Activated CD4-positive, alpha-beta T cell treated with anti-CD3 and anti-CD28 coated beads for 48 hours (primary cell): ENCODE results near the gene KDELR3.
A peak's percentile ranks its signal among the peaks of the same experiment; 100 is the strongest.

Experiments used
- DNase-seq: peaks from one replicate; pipeline ENCODE4 v3.0.0-alpha.2; 2020

KDELR3 gene

DNA sequence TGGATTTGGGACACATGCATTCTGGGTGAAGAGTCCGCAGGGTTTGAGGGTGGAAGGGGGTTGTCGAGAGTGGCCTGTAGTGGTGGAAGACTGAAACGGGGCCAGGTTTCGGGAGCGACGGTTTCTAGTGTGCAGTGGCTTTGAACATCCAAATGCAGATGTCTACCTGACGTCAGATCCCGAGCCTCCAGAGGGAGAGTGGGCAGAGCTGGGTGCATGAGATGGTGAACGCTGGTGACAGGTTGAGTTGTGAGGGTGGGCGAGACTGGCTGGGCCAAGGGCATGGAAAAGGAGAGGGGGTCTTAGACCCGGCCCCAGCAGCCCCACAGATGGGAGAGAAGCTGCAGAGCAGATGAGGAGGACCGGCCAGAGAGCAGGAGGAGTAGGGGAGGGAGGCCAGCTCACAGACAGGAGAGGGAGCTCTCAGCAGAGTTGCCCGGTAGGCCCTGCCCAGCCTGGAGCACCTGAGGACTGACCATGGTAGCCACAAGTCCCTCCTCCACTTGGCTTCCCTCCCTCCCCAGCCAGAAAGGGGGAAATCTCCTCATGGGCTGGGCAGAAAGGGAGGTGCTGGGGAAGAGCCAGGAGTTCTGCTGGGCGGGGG lies 27.0 kb upstream of the KDELR3 start:
- no peak for DNase-seq

DNA sequence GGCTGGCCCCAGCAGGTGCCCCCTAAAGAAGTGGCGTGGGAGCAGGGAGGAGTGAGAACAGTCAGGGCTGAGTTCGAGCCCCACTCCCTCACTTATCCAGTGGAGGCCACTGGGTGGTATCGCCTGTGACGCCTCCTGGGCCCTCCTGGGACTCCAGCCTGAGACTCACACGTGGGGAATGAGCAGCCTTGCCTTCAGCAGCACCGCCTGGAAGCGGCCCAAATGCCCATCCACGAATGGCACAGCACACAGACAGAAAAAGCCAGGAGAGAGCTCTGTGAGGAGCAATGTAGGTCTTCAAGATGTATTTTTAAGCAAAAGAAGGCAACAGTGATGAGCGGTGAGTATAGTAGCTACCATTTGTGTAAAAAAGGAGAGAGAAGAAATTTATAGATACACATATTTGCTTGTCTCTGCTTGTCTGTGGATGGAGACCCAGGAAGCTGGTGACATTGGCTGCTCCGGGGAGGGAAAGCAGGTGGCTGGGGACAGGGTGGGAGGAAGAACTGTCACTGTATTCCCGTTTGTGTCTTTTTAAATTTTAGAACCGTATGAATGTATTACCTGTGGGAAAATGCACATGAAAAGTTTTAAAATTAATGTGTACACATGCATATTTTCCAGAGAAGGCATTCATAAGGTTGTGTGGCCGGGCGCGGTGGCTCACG lies 26.1 kb upstream of the KDELR3 start:
- no peak for DNase-seq

DNA sequence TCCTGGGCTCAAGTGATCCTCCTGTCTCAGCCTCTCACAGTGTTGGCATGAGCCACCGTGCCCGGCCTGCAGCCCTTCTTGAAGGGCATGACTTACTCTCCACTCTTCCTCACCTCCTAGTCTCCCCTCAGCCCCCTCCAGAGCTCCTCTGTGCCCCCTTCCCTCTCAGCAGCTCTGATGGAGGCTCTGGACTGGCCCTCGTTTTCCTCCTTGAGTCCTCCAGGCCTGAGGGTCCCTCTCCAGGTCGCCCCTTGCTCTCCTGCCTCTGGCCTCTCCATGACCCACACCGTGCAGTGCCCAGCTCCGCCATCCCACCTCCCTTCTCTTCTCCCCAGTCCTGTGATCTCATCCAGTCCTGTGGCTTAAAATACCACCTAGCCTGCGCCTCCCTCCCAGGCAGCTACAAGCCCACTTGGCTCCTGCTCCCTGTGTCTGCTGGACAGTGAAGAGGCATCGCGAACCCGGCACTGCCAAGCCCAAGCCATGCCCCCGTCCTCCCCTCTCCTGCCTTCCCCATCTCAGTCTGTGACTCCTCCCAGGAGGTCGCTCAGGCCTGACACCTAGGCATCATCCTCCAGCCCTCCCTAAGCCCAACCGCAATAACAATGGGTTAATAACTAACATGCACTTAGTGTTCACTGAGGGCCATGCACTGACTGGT lies 24.8 kb upstream of the KDELR3 start:
- no peak for DNase-seq

DNA sequence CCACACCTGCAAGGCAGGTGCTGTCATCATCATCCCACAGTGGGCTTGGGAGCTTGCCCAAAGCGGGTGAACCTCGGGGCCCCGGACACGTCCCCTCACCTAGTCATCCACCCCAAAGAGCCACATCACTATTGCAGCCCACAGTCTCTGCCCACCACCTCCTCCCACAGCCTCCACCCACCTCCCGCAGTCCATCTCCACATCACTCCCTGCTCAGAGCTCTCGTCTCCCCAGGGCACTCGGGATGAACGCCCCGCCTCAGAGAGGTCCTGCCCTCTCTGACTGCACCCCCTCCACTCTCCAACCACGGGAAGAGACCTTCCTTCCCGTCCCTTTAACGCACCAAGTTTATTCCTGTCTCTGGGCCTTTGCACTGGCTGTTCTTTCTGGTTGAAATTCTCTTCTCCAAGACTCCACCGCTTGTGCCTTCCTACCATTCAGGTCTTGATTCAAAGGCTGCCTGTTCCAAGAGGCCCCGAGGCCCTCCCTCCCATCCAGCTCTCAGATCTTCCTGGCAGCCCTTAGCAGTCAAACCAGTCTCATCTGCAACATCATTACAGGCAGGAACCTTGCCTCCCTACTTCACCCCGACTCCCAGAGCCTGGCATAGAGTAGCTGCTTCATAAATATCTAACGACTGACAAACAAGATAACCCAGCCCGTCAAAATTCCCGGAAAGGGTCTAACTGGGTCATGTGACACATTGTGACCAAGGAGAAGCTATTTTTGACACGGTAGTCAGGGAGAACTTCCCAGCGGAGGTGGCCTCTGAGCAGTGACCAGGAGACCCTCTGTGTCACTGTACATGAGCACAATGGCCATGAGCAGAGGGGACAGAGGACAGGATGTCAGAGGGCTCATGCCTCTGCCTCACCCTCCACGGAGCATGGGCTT lies 24.0 kb upstream of the KDELR3 start:
- no peak for DNase-seq

DNA sequence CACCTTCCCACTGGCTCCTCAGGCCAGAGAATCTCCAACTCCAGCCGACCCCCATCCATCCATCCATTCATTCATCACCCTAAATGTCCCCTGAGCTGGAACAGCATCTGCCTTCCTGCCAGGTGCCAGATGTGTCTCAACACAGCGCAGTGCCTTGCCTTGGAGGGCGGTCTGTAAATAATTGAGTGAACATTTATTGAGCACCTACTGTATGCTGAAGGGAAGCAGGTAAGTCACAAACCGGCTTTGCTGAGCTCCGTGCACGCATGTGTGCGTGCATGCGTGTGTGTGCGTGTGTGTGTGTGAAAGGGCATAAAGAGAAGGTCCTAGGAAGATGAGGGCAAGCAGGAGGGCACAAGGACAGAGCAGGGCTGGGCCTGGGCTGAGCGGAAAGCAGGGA lies 23.1 kb upstream of the KDELR3 start:
- DNase-seq: no peak

DNA sequence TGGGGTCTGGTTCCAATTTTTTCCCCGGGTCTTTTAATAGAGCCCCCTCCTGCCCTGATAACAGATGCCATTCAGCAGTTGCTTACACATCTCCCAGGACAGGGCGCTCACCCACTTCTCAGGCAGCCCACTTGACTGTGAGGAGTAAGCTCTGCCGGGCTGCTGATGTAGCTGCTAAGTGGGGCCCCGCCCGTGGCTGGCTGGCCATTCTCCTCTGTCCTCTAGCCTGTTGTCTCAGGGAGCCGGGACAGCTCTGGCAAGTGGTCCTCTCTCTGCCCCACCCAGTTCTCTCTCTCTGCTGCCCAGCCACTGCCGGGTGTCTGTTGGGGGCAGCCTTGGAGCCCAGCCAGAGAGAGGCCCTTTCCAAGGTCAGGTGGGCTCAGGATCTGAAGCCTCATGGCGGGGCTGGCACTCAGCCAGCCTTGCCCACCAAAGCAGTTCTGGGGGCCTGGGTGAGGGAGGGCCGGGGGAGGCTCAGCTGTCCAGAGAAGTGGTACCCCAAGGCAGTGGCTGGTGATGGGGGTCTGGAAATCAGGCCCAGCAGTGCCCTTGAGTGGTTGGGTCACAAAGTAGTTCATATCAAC lies 21.8 kb upstream of the KDELR3 start:
- DNase-seq: no peak

DNA sequence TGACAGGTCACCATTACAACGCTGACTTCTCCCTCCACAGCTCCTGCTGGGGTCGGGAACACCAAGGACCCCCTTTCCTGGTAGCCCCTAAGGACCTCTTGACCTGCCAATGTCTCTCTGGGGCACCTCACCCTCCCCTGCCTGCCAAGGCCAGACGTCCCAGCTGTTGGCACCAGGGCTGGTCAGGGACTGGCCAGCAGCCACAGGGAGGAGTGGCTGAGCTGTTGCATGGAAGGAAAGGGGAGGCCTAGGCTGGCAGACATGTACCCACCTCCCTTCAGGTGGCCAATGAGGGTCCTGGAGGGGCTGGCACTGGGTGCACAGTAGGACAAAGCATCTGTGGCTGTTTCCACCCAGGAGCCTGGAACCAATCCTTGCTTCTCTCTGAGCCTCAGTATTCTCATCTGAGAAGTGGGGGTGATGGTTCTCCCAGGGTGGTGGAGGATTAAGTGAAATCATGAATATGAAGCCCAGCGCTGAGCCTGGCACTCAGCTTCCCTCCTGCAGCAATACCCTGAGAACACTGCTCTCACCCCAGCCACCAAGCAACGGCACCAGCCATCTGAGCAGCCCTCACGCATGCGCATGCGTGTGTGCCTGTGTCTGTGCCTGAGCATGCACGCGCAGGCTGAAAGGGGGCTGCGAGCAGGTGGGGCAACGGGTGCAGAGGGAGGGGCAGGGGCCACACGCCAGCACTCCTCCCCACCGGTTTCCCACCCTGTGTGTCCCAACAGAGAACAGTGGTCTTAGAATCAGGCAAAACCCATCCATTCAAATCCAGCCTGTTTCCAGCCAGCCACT lies 18.8 kb upstream of the KDELR3 start:
- DNase-seq: no peak

DNA sequence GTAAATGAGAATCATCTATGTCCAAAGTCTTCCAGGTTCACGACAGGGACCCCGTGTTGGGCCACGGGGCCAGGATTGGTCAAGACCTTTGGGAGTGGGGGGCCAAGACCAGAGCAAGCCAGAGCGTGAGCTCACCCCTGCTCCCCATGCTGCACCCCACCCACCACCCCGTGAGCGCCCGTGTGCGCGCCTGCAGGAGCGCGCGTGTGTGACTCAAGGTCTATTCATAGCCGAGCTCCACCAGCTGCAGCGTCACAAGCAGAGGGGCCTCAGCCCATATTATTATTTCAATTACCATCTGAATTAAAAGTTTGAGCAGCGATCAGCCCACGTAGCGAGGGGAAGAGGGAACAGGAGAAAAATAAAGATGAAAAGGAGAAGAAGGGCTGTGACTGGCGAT lies 18.1 kb upstream of the KDELR3 start:
- DNase-seq: no peak

DNA sequence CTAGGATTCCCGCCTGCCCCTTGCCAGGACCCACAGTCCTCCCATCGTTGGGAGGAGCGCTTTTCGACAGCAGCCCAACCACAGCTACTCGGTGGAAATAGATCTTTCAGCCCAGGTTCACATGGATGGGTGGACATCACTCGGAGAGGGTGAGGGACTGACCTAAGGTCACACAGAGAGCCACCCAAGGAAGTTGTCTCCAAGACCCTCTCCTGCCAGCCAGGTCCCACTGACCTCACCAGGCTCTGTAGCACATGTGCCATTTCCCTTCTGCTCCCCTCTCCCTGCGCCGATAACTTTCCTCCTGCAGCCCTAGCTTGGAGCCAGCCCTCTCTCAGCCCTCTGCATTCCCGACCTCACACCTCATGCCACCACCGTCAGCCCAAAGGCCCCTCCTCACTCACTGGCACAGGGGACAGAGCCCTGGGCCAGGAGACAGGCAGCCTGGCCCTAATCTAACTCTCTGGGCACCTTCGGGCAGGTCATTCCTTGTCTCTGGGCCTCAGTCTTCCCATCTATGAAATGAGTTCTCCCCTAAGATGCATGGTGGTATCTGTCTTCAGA lies 17.6 kb upstream of the KDELR3 start:
- DNase-seq: no peak

DNA sequence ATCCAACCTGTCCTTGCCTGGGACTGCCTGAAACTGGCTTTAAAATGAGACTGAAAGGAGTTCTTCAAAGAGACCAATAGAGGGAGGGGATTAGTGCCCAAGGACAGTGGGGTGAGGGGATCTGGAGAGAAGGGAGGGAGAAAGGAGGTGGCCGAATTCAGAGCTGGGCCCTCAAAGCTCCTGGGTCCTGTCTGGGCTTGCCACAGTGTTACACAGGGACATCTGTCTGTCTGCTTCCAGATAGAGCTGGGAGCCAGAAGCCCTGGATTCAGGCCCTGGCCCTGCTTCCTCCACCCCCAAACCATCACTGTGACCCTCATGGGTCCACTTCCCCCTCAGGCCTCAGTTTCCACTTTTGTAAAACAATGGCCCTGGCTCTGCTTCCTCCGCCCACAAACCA lies 16.5 kb upstream of the KDELR3 start:
- DNase-seq: no peak

DNA sequence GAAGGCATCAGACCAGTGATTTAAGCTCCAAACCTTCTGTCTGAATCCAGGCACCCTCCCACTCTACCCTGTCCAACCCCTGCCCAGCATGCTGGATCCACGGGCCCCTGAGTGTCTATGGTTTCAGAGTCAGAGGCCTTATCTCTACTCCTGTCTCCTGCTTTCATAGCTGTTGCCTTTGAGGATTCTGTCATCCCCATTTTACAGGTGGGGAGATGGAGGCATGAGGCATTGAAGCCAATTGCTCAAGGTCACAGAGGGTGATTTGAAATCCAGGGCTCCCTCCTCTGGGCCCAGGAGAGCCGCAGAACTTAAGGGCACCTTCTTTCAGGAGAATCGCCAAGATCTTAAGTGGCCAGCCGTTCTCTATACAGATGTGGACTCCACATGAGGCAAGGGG lies 16.0 kb upstream of the KDELR3 start:
- DNase-seq: no peak

DNA sequence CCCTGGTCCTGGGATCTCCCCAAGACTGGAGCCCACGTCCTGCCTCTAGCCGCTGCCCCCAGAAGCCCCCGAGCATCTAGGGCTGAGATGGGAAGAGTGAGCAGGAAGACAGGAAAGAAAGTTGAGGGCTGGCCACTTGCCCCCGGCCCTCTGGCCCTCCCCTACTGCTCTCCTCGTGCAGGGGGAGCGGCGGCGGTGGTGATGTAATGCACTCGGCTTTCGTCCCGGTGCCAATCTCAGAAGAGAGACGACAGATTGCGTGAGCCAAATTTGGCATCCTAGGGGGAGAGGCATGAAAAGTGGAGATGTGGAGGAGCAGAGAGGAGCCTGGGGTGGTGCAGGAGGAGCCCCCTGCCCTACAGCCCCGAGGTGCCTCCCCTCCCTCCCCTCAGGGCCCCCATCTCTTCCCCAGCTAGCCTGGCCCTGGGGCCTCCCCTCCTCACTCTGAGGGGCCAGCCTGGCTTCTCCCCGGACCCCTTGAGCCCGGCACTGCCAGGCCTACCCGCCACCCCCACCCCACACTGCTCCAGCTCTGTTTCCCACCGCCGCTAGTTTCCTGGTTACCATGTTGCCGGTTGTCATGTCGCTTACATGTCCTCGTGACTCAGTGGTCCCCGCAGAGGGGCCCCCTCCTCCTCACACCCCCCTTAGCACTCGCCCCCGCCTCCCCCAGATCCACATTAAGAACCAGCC lies 15.4 kb upstream of the KDELR3 start:
- no peak for DNase-seq

DNA sequence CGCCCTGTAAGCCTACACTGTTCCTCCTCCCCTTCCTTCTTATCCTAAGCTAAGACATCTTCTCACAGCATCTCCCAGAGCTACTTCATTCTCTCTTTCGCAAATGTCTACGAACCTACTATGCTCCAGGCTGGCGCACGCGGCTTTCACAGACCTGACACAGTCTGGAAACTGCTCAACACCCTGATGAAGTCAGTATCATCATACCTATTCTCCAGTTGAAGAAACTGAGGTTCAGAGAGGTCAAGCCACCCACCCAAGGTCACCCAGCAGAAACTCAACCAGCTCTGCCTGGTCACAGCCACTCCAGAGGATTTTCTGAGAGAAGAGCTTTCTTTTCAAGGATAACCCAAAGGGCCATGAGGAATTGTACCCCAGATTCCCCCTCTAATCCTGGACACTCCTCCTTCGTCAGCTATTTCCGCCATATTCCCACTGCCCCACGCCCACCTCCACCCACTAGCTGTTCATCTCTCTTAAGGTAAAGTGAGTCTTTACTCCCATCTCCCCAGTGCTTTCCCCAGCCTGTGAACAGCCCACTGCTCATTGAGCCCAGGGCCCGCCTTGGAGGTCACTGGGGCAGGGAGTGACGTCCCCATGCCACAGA lies 14.7 kb upstream of the KDELR3 start:
- no peak for DNase-seq

DNA sequence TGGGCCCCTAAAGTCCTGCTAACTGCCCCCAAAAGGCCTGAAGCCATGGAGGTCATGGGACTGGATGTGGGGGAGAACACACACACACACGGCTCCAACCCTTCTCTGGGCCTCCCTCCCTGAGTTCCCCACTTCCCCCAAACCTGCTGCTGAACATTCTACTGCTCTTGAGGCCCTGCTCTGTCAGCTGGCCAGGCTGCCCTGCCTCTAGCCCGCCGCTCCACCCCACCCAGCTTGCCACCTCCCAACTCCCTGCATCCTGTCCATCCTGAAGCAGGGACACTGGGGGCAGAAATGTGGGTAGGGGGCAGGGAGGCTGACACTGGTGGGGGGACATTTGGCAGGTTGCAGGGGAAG lies 13.9 kb upstream of the KDELR3 start:
- no peak for DNase-seq

DNA sequence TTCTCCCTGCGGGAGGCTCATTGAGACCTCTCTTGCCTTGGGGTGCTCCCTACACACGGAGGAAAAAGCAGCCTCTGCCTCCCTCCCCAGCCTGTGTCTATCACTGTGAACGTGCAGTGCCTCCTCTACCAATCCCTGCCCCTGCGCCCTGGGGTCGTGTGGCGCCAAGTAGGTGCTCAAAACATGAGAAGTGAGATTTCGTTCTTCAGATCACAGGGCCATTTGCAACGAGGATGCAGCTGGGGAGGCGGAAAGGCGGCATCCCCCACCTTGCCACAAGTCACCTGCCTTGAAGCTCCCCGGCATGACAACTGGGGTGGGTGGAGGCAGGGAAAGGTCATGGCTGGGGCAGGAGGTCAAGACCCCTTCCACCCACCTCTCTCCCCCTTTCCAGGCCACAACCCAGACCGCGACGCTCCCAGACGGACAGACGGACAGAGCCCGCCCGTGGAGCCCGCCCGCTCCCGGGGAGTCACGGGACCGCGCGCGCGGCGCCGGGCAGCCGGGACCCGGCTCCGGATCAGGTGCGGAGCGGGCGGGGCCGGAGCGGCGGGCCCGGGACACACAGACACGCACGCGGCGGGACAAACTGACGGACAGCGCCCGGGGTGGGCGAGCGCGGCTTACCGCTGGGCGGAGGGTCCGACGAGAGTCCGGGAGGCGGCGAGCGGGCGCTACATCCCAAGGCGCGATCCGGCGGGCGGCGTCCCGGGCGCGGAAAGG lies 13.4 kb upstream of the KDELR3 start:
- peak; percentile 18 for DNase-seq

DNA sequence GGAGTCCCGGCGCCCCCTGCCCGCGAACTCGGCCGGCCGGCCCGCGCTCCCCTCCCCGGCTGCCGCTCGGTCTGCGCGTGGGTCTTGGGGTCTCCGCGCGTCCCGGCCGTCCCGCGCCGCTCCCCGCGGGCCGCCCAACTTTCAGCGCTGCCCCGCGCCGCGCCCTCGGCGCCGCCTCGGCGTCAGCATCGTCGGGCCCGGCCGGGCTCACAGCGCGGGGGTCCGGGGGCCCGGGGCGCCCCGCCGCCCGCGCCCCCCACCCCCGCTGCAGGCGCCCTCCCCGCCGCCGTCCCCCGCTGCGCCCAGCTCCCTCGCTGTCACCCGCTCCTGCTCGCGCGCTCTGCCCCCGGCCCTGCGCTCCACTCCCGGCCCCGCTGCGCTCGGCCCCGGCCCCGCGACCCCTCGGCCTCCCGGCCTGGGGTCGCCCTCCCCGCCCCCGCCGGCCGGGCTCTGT lies 12.8 kb upstream of the KDELR3 start, which contains the start of gene KCNJ4:
TSS of gene KCNJ4 (minus strand) at position 124 of the 454 bp plus-strand sequence. CDS start 27,067 bp downstream, outside the sequence.
- no peak for DNase-seq

DNA sequence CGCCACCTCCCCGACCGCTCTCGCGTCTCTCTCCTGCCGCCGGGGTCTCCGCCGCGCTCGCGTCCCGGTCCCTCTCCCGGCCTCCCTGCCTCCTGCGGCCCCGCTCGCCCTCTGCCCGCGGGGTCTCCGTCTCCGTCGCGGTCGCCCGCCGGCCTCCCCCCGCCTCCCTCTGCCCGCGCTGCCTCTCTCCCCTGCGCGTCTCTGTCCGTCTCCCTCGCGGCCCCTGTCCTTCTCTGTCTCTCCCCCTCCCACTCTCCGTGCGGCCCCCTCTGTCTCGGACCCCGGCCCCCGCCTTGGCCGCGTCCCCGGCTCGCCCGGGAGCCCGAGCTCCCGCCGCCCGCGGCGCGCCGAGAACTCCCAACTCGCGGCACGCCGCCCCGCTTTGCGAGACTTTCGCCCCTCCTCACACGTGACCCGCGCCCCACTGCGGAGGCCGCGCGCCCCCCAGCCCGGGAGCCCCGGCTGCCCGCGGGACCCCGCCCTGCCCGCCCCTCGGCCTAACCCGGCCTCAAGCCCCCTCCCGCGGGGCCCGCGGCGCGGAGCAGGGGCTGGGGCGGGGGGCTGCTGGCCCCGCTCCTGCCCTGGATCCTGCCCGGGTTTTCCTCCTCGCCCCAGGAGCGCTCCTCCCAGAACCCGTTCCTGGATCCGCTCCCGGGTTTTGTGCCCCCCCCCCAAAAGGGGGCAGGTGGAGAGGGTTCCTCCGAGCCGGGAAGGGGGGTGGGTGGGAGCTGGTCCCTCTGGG lies 12.2 kb upstream of the KDELR3 start:
- DNase-seq: peak; percentile 35

DNA sequence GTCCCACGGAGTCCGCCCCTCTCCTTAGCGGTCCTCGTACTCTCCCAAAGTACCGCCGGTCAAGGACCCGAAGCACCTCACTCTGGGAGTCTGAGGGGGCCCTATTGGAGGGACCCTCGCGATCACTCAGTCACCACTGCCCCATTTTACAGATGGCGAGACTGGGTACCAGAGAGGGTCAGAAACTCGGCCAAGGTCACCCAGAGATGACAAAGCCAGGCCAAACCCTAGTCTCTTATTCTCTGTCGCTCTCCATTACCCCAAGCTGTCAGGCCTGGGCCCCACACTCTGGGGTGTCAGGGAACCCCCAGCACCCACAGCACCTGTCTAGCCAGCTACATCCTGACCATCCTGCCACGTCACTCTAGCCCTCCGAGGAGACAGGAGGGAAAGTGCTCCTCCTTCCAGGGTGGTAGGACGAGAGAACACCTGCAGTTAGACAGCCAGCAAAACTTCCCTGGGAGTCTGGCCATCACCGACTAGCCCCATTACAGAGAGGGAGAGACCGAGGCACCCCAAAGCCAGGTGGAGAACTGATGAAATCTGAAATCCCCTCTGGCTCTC lies 11.5 kb upstream of the KDELR3 start:
- no peak for DNase-seq
